Measurements from ENCODE around the gene NTN5.

- TF ChIP-seq CTCF (conservative IDR thresholded peaks at IDR 0.05; ENCODE audit: low read depth, low read length) (no peak), EZH2 (IDR thresholded peaks at IDR 0.05; ENCODE audit: borderline replicate concordance, low read depth, low read length, poor library complexity, severe bottlenecking) (no peak)
Measured at GRCh38 chr19:48695743-48696352, 23.0 kb upstream of the NTN5 start, which contains the start of gene FUT2.
